Measurements from ENCODE around the gene MKRN3.
"Not testable (repeated sequence)": the region's sequence is repeated elsewhere in the genome, so short reads cannot be mapped to it uniquely, and the experiment has no call there.

MKRN3 gene

DNA sequence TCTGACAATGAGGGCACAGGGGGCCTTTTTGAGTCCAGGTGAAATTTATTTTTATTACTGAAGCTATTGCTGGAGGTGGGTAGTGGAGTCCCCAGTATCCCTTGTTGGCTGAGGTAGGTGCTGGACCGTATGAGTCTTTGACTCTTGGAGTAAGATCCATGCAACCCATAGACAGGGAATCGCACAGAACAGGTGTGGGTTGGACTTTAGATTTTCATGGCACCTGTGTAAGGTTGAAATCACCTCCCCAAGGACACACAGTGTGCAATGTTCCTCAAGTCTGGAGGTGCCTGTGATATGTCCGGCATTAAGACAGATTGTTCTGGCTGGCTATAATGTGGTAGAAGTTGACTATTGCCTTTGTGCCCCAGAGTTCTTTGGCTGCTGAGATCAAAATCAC lies 23.5 kb downstream of the MKRN3 start:
- no peak for DNase-seq

DNA sequence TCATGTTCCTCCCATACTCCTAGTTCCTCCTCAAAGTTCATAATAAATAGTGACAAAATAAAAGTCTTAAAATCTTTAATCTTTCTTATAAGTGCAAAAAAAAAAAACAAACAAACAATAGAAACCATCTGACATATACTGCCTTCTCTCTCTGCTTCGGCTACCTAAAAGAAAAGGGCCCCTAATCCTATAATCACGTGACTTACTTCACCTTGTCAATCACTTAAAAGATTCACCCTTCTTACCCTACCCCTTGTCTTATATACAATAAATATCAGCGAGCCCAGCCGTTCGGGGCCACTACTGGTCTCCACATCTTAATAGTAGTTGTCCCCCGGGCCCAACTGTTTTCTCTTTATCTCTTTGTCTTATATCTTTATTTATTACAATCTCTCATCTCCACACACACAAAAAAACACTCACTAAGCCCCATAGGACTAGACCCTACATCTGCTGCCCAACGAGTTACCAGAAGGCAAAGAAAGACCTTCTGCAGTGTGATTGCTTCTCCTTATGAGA lies 28.8 kb downstream of the MKRN3 start:
- no peak for DNase-seq

DNA sequence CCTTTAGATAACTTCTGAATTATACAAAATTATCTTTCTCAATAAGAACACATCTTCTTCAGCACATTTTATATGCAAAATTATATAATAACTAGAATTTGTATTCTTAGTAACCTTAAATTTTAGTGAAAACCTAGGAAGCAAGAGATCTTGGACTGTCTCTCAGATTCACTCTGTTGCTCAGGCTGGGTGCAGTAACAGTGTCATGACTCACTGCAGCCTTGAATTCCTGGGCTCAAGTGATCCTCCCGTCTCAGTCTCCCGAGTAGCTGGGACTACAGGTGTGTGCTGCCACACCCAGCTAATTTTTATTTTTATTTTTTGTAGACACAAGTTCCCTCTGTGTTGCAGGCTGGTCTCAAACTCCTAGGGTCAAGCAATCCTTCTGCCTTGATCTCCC lies 29.9 kb downstream of the MKRN3 start:
- no peak for DNase-seq

DNA sequence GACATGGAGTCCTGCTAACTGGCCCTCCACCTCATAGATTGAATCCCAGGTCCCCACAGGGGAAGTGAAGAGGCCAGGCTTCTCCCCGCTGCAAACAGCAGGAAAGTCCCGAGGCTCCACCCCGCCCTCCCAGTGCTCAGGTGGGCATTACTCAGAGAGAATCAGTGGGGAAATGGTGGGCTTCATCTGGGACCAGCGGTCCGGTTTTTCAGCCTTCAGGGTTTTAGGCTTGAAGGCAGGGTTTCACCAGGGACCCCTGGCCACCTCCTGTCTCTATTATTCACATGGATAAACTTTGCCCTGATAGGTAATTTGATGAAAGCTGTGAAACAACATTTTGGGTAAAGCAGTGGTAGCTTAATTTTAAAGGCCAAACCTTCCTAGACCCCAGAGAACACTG lies 31.3 kb downstream of the MKRN3 start:
- DNase-seq = no peak

DNA sequence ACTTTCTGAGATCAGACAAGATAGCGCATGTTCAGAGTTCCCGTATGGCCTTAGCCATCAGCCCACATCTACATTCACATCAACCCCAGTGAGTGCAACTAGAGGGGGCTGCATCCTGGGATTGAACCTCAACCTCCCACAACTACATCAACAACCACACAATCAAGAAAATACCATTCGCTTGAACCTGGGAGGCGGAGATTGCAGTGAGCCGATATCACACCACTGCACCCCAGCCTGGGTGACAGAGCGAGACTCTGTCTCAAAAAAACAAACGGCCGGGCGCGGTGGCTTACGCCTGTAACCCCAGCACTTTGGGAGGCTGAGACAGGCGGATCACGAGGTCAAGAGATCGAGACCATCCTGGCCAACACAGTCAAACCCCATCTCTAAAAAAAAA lies 31.8 kb downstream of the MKRN3 start:
- not testable (repeated sequence) for DNase-seq

DNA sequence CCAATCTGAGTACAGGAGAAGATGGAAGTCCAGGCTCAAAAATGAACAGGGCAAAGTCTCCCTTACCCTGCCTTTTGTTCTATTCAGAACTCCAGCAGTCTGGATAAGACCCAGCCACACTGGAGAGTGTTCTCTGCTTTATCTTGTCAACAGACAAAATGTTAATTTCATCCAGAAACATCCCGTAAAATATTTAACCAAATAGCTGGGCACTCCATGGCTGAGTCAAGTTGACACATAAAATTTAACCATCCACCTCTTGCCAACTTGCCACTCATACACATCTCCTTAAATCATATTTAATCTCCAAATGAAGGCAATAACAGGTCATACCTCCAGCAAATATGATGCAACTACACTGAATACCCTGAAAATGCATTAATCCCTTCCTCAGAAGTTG lies 33.6 kb downstream of the MKRN3 start:
- no peak for DNase-seq

DNA sequence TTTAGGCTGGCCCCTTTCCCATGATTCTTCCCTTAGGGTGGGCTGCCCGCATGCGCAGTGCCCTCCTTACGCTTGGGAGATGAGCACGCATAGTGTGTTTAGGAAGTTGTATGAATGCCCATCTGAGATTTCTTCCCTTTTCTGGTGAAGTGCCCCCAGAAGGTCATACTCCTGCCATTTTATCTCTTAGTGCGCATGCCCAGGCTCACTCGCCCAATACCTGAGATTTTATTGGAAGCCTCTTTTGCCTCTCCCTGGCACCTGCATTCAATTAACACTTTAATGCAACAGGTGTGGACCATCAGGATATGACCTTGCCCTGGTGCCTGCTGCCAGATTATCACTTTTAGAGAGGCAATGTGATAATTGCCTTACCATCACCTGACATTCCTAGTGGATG lies 36.6 kb downstream of the MKRN3 start:
- no peak for DNase-seq

DNA sequence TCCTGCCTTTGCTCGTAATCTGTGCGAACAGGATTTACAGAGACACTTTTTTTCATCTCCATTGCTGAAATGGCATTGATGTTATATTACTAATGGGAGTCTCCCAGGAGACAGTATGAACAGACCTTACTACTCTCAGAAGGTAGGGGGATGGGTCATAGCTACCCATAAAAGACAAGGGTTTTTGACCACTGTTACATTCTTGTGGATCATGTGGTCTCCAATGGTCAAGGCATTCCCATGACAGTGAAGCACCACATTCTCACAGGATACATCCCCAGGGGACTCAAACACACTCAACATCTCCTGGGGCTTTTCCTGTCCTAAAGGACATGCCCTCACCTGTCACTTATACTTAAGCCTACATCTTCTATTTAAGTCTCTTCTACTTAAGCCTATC lies 40.8 kb downstream of the MKRN3 start:
- no peak for DNase-seq

DNA sequence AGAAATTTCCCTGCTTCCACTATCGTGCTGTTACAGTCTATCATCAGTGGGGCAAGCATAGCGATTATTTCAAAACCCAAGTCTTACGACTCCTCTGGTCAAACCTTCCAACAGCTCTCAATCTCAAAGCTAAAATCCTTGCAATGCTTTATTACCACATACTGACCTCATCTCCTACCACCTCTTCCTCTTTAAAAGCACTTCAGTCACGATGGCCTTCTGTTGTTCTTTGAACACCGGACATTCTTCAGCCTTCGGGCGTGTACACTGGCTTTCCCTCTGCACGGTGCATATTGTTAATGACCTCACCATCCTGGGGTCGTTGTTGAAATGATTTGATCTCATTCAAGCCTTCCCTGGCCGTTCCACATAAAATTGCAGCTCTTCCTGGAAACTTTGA lies 51.1 kb downstream of the MKRN3 start:
- no peak for DNase-seq
